GM19238 (cell line): ENCODE data around the gene AGAP2.
"Not testable (repeated sequence)": the region's sequence is repeated elsewhere in the genome, so short reads cannot be mapped to it uniquely, and the experiment has no call there.

Experiments
- DNase-seq: peaks from one replicate; pipeline ENCODE4 v3.0.0; 2011; ENCODE audit warnings: low spot score; ENCODE audit not compliant: insufficient read length

Gene AGAP2

GRCh38 chr12:57695770-57696432 is 42.6 kb downstream of the AGAP2 start:
- DNase-seq, result no peak

- no peak for DNase-seq
These were observed 44.0 kb downstream of the AGAP2 start for GRCh38 chr12:57694459-57695019.

GRCh38 chr12:57693659-57694458 is 44.7 kb downstream of the AGAP2 start, which contains the start of gene OS9:
Gene OS9 (plus strand): TSS chr12:57694132. CDS start chr12:57694162, 30 bp downstream.
- DNase-seq, result peak; percentile 84

GRCh38 chr12:57693317-57693658 is 45.3 kb downstream of the AGAP2 start:
- no peak for DNase-seq

- DNase-seq, result no peak
These were observed 46.0 kb downstream of the AGAP2 start for GRCh38 chr12:57692500-57692899.

- no peak for DNase-seq
These were observed 49.6 kb downstream of the AGAP2 start for GRCh38 chr12:57688931-57689330.

GRCh38 chr12:57687862-57688261 is 50.7 kb downstream of the AGAP2 start:
- DNase-seq, result no peak

GRCh38 chr12:57679697-57680096 is 58.8 kb downstream of the AGAP2 start:
- DNase-seq, result no peak

GRCh38 chr12:57677947-57678346 is 60.6 kb downstream of the AGAP2 start:
- DNase-seq, result not testable (repeated sequence)

- DNase-seq, result no peak
These were observed 63.9 kb downstream of the AGAP2 start for GRCh38 chr12:57674691-57675090.
